DMS79 treated with DMSO at 0.1 percent for 48 hours (cell line): ENCODE data around the gene RSF1.

Experiments
- DNase-seq: peaks from one replicate; lab custom pipeline; 2025; lab: John Stamatoyannopoulos, UW

RSF1 gene

GRCh38 chr11:77801477-77801876 lies 19.0 kb downstream of the RSF1 start:
- no peak for DNase-seq

- DNase-seq = no peak
Measured at GRCh38 chr11:77800449-77800848, 20.1 kb downstream of the RSF1 start.

- no peak for DNase-seq
Measured at GRCh38 chr11:77799338-77799737, 21.2 kb downstream of the RSF1 start.

- no peak for DNase-seq
Measured at GRCh38 chr11:77793972-77794371, 26.6 kb downstream of the RSF1 start.

GRCh38 chr11:77791301-77791700 lies 29.2 kb downstream of the RSF1 start:
- DNase-seq = no peak

GRCh38 chr11:77789731-77790476 lies 30.6 kb downstream of the RSF1 start:
- no peak for DNase-seq

GRCh38 chr11:77789061-77789730 lies 31.3 kb downstream of the RSF1 start:
- no peak for DNase-seq

- DNase-seq = no peak
Measured at GRCh38 chr11:77784572-77784971, 36.0 kb downstream of the RSF1 start.

GRCh38 chr11:77783025-77783424 lies 37.5 kb downstream of the RSF1 start:
- no peak for DNase-seq

- DNase-seq = no peak
Measured at GRCh38 chr11:77779935-77780334, 40.6 kb downstream of the RSF1 start.

- DNase-seq = no peak
Measured at GRCh38 chr11:77778549-77778948, 42.0 kb downstream of the RSF1 start.

- no peak for DNase-seq
Measured at GRCh38 chr11:77778118-77778517, 42.4 kb downstream of the RSF1 start.

- no peak for DNase-seq
Measured at GRCh38 chr11:77776455-77776854, 44.1 kb downstream of the RSF1 start.

- DNase-seq = no peak
Measured at GRCh38 chr11:77775936-77776335, 44.6 kb downstream of the RSF1 start.

GRCh38 chr11:77771135-77771534 lies 49.4 kb downstream of the RSF1 start:
- DNase-seq = no peak

GRCh38 chr11:77770629-77771028 lies 49.9 kb downstream of the RSF1 start:
- DNase-seq = no peak

GRCh38 chr11:77762426-77762825 lies 58.1 kb downstream of the RSF1 start:
- no peak for DNase-seq

GRCh38 chr11:77761491-77761890 lies 59.0 kb downstream of the RSF1 start:
- DNase-seq = no peak

- DNase-seq = no peak
Measured at GRCh38 chr11:77758331-77758730, 62.2 kb downstream of the RSF1 start.

- DNase-seq = no peak
Measured at GRCh38 chr11:77753230-77753629, 67.3 kb downstream of the RSF1 start.

GRCh38 chr11:77752516-77752915 lies 68.0 kb downstream of the RSF1 start:
- no peak for DNase-seq

- DNase-seq = no peak
Measured at GRCh38 chr11:77750394-77751156, 69.9 kb downstream of the RSF1 start.

GRCh38 chr11:77749232-77749631 lies 71.3 kb downstream of the RSF1 start:
- no peak for DNase-seq
